HEK293 (cell line): ENCODE results near the gene OSBP.

Source experiments
- GLI4 ChIP-seq: fragments of 450-650 bp; formaldehyde crosslinking; IDR thresholded peaks from 2 replicates; pipeline ENCODE4 v1.5.1; 2016; ENCODE audit warnings: missing biosample characterization, missing genetic modification characterization
- HOXD13 ChIP-seq: sonication (generic); formaldehyde crosslinking; IDR thresholded peaks from 2 replicates; pipeline ENCODE4 v1.8.0; 2022; ENCODE audit warnings: missing genetic modification reagents, borderline replicate concordance
- IKZF3 ChIP-seq: fragments of 450-650 bp; IDR thresholded peaks from 2 replicates; pipeline ENCODE4 v1.5.0; 2018; ENCODE audit warnings: missing biosample characterization, mild to moderate bottlenecking, missing genetic modification characterization, moderate library complexity
- KLF10 ChIP-seq: fragments of 450-650 bp; IDR thresholded peaks from 2 replicates; pipeline ENCODE4 v1.5.1; 2018; ENCODE audit warnings: missing biosample characterization, mild to moderate bottlenecking, missing genetic modification characterization
- MYNN ChIP-seq: fragments of 450-650 bp; formaldehyde crosslinking; IDR thresholded peaks from 2 replicates; pipeline ENCODE4 v1.5.1; 2016; ENCODE audit warnings: missing biosample characterization, missing genetic modification characterization, borderline replicate concordance
- PRDM1 ChIP-seq: fragments of 450-650 bp; formaldehyde crosslinking; IDR thresholded peaks from 2 replicates; pipeline ENCODE4; 2016; ENCODE audit warnings: missing biosample characterization, missing genetic modification characterization
- RBAK ChIP-seq: fragments of 450-650 bp; formaldehyde crosslinking; IDR thresholded peaks from 2 replicates; pipeline ENCODE4 v1.5.1; 2016; ENCODE audit warnings: missing biosample characterization, missing genetic modification characterization
- REPIN1 ChIP-seq: fragments of 450-650 bp; formaldehyde crosslinking; IDR thresholded peaks from 2 replicates; pipeline ENCODE4 v1.5.1; 2017; ENCODE audit warnings: missing biosample characterization, missing genetic modification characterization, low read depth
- SCRT1 ChIP-seq: fragments of 450-650 bp; formaldehyde crosslinking; IDR thresholded peaks from 2 replicates; pipeline ENCODE4 v1.5.1; 2016; ENCODE audit warnings: missing biosample characterization, missing genetic modification characterization, borderline replicate concordance
- SP3 ChIP-seq: fragments of 450-650 bp; formaldehyde crosslinking; IDR thresholded peaks from 2 replicates; pipeline ENCODE4 v1.5.1; 2016; ENCODE audit warnings: missing biosample characterization, missing genetic modification characterization
- ZIC2 ChIP-seq: fragments of 450-650 bp; formaldehyde crosslinking; IDR thresholded peaks from 2 replicates; pipeline ENCODE4 v1.5.1; 2016; ENCODE audit warnings: missing biosample characterization, missing genetic modification characterization
- ZNF133 ChIP-seq: fragments of 450-650 bp; formaldehyde crosslinking; IDR thresholded peaks from 2 replicates; pipeline ENCODE4 v1.5.1; 2016; ENCODE audit warnings: missing biosample characterization, missing genetic modification characterization
- ZNF155 ChIP-seq: fragments of 450-650 bp; formaldehyde crosslinking; IDR thresholded peaks from 2 replicates; pipeline ENCODE4 v1.5.1; 2016; ENCODE audit warnings: missing biosample characterization, missing genetic modification characterization
- ZNF16 ChIP-seq: fragments of 450-650 bp; formaldehyde crosslinking; IDR thresholded peaks from 2 replicates; pipeline ENCODE4 v1.5.1; 2016; ENCODE audit warnings: low read depth, missing biosample characterization, missing genetic modification characterization
- ZNF184 ChIP-seq: fragments of 450-650 bp; IDR thresholded peaks from 2 replicates; pipeline ENCODE4 v1.5.1; 2018; ENCODE audit warnings: missing biosample characterization, mild to moderate bottlenecking, missing genetic modification characterization
- ZNF221 ChIP-seq: fragments of 450-650 bp; formaldehyde crosslinking; IDR thresholded peaks from 2 replicates; pipeline ENCODE4 v1.5.1; 2017; ENCODE audit warnings: missing biosample characterization, missing genetic modification characterization, borderline replicate concordance
- ZNF23 ChIP-seq: fragments of 450-650 bp; formaldehyde crosslinking; IDR thresholded peaks from 2 replicates; pipeline ENCODE4 v1.5.1; 2016; ENCODE audit warnings: missing biosample characterization, missing genetic modification characterization, borderline replicate concordance
- ZNF24 ChIP-seq: fragments of 450-650 bp; formaldehyde crosslinking; IDR thresholded peaks from 2 replicates; pipeline ENCODE4 v1.5.1; 2016; ENCODE audit warnings: missing biosample characterization, missing genetic modification characterization
- ZNF266 ChIP-seq: fragments of 450-650 bp; formaldehyde crosslinking; IDR thresholded peaks from 2 replicates; pipeline ENCODE4 v1.5.1; 2016; ENCODE audit warnings: missing biosample characterization, missing genetic modification characterization, low read depth
- ZNF302 ChIP-seq: fragments of 450-650 bp; formaldehyde crosslinking; IDR thresholded peaks from 2 replicates; pipeline ENCODE4 v1.5.1; 2016; ENCODE audit warnings: missing biosample characterization, missing genetic modification characterization, low read depth
- ZNF324 ChIP-seq: fragments of 450-650 bp; formaldehyde crosslinking; IDR thresholded peaks from 2 replicates; pipeline ENCODE4 v1.5.1; 2016; ENCODE audit warnings: missing biosample characterization, missing genetic modification characterization
- ZNF354C ChIP-seq: fragments of 450-650 bp; formaldehyde crosslinking; IDR thresholded peaks from 2 replicates; pipeline ENCODE4 v1.5.1; 2016; ENCODE audit warnings: missing biosample characterization, missing genetic modification characterization, low read depth, borderline replicate concordance
- ZNF416 ChIP-seq: fragments of 450-650 bp; formaldehyde crosslinking; IDR thresholded peaks from 2 replicates; pipeline ENCODE4 v1.5.1; 2016; ENCODE audit warnings: missing biosample characterization, missing genetic modification characterization
- ZNF518A ChIP-seq: fragments of 450-650 bp; formaldehyde crosslinking; conservative IDR thresholded peaks from 2 replicates; pipeline ENCODE4 v1.5.1; 2016; ENCODE audit warnings: low read depth, missing biosample characterization, missing genetic modification characterization
- ZNF660 ChIP-seq: fragments of 450-650 bp; IDR thresholded peaks from 2 replicates; pipeline ENCODE4 v1.5.1; 2018; ENCODE audit warnings: missing biosample characterization, mild to moderate bottlenecking, missing genetic modification characterization
- ZNF677 ChIP-seq: fragments of 450-650 bp; IDR thresholded peaks from 2 replicates; pipeline ENCODE4 v1.5.0; 2018; ENCODE audit warnings: missing biosample characterization, mild to moderate bottlenecking, missing genetic modification characterization, moderate library complexity
- ZNF792 ChIP-seq: fragments of 450-650 bp; formaldehyde crosslinking; IDR thresholded peaks from 2 replicates; pipeline ENCODE4 v1.5.1; 2016; ENCODE audit warnings: missing biosample characterization, missing genetic modification characterization
- ZSCAN16 ChIP-seq: fragments of 450-650 bp; formaldehyde crosslinking; IDR thresholded peaks from 2 replicates; pipeline ENCODE4 v1.5.1; 2016; ENCODE audit warnings: missing biosample characterization, missing genetic modification characterization
- ZSCAN30 ChIP-seq: fragments of 450-650 bp; IDR thresholded peaks from 2 replicates; pipeline ENCODE4 v1.5.1; 2018; ENCODE audit warnings: missing biosample characterization, mild to moderate bottlenecking, missing genetic modification characterization, moderate library complexity
- TF ChIP-seq, protein P1 (sequence below): fragments of 450-650 bp; formaldehyde crosslinking; IDR thresholded peaks from 2 replicates; pipeline ENCODE4; 2016; ENCODE audit warnings: missing biosample characterization, missing genetic modification characterization
- TF ChIP-seq, protein P2 (sequence below): fragments of 450-650 bp; IDR thresholded peaks from 2 replicates; pipeline ENCODE4 v1.5.1; 2018; ENCODE audit warnings: missing biosample characterization, mild to moderate bottlenecking, missing genetic modification characterization
- TF ChIP-seq, protein P3 (sequence below): fragments of 450-650 bp; formaldehyde crosslinking; IDR thresholded peaks from 2 replicates; pipeline ENCODE4 v1.5.1; 2016; ENCODE audit warnings: missing biosample characterization, missing genetic modification characterization

Gene OSBP

GRCh38 chr11:59560290-59560701 is 55.3 kb downstream of the OSBP start (continued):
- TF ChIP-seq ZNF23 (tag by site-specific recombination): no peak
- TF ChIP-seq MYNN: no peak
- no peak for TF ChIP-seq ZNF518A (tag by site-specific recombination)
- TF ChIP-seq IKZF3: no peak
- TF ChIP-seq, protein P1, sequence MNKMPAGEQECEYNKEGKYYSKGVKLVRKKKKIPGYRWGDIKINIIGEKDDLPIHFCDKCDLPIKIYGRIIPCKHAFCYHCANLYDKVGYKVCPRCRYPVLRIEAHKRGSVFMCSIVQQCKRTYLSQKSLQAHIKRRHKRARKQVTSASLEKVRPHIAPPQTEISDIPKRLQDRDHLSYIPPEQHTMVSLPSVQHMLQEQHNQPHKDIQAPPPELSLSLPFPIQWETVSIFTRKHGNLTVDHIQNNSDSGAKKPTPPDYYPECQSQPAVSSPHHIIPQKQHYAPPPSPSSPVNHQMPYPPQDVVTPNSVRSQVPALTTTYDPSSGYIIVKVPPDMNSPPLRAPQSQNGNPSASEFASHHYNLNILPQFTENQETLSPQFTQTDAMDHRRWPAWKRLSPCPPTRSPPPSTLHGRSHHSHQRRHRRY (tag by site-specific recombination): no peak
- TF ChIP-seq REPIN1 (tag by site-specific recombination): no peak
- TF ChIP-seq ZIC2 (tag by site-specific recombination): no peak
- TF ChIP-seq GLI4 (tag by site-specific recombination): no peak
- TF ChIP-seq ZNF184 (tag by site-specific recombination): no peak
- TF ChIP-seq ZNF354C (tag by site-specific recombination): no peak
- TF ChIP-seq KLF10 (tag by site-specific recombination): 0 out of 2 replicates have a peak, but pooled peaks have one; percentile 26
- TF ChIP-seq PRDM1: no peak
- TF ChIP-seq ZNF155: no peak
- TF ChIP-seq, protein P2, sequence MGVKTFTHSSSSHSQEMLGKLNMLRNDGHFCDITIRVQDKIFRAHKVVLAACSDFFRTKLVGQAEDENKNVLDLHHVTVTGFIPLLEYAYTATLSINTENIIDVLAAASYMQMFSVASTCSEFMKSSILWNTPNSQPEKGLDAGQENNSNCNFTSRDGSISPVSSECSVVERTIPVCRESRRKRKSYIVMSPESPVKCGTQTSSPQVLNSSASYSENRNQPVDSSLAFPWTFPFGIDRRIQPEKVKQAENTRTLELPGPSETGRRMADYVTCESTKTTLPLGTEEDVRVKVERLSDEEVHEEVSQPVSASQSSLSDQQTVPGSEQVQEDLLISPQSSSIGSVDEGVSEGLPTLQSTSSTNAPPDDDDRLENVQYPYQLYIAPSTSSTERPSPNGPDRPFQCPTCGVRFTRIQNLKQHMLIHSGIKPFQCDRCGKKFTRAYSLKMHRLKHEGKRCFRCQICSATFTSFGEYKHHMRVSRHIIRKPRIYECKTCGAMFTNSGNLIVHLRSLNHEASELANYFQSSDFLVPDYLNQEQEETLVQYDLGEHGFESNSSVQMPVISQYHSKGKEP (tag by site-specific recombination): peak; percentile 23; the same call in 1 of the 2 replicates
- TF ChIP-seq ZNF324 (tag by site-specific recombination): 0 out of 2 replicates have a peak, but pooled peaks have one; percentile 26
- no peak for TF ChIP-seq SP3
- TF ChIP-seq HOXD13: no peak
- TF ChIP-seq SCRT1 (tag by site-specific recombination): no peak
- TF ChIP-seq ZSCAN16 (tag by site-specific recombination): no peak
- no peak for TF ChIP-seq ZNF416 (tag by site-specific recombination)
- TF ChIP-seq ZSCAN30 (tag by site-specific recombination): peak; percentile 77; the same call in 1 of the 2 replicates
- TF ChIP-seq, protein P3, sequence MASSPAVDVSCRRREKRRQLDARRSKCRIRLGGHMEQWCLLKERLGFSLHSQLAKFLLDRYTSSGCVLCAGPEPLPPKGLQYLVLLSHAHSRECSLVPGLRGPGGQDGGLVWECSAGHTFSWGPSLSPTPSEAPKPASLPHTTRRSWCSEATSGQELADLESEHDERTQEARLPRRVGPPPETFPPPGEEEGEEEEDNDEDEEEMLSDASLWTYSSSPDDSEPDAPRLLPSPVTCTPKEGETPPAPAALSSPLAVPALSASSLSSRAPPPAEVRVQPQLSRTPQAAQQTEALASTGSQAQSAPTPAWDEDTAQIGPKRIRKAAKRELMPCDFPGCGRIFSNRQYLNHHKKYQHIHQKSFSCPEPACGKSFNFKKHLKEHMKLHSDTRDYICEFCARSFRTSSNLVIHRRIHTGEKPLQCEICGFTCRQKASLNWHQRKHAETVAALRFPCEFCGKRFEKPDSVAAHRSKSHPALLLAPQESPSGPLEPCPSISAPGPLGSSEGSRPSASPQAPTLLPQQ (tag by site-specific recombination): 0 out of 2 replicates have a peak, but pooled peaks have one; percentile 41
- TF ChIP-seq ZNF133: no peak
- no peak for TF ChIP-seq ZNF266
- no peak for TF ChIP-seq ZNF16
- no peak for TF ChIP-seq ZNF792
- TF ChIP-seq ZNF660 (tag by site-specific recombination): peak; percentile 74; the same call in 1 of the 2 replicates
- no peak for TF ChIP-seq RBAK (tag by site-specific recombination)
- TF ChIP-seq ZNF302 (tag by site-specific recombination): no peak
- TF ChIP-seq ZNF24 (tag by site-specific recombination): peak; percentile 60; the same call in 1 of the 2 replicates
- no peak for TF ChIP-seq ZNF221 (tag by site-specific recombination)
- TF ChIP-seq ZNF677 (tag by site-specific recombination): no peak
